GM21786 (cell line): ENCODE results near the gene KRTAP5-1.

ENCODE experiments used
- ATAC-seq: cut with Tn5 transposase; IDR thresholded peaks from one replicate; pipeline ENCODE4 v1.9.1; 2021; ENCODE audit not compliant: unreplicated experiment

Gene KRTAP5-1

GRCh38 chr11:1545432-1545831, 39.7 kb downstream of the KRTAP5-1 start:
- no peak for ATAC-seq

- no peak for ATAC-seq
Observed at GRCh38 chr11:1544536-1544935, 40.5 kb downstream of the KRTAP5-1 start.

- ATAC-seq, result no peak
Observed at GRCh38 chr11:1543606-1544263, 41.3 kb downstream of the KRTAP5-1 start.

GRCh38 chr11:1542267-1542666, 42.8 kb downstream of the KRTAP5-1 start:
- no peak for ATAC-seq

GRCh38 chr11:1541474-1542204, 43.4 kb downstream of the KRTAP5-1 start:
- no peak for ATAC-seq

- ATAC-seq, result no peak
Observed at GRCh38 chr11:1540074-1540473, 45.0 kb downstream of the KRTAP5-1 start.

- no peak for ATAC-seq
Observed at GRCh38 chr11:1538153-1538552, 46.9 kb downstream of the KRTAP5-1 start.

GRCh38 chr11:1536065-1536843, 48.8 kb downstream of the KRTAP5-1 start:
- no peak for ATAC-seq

GRCh38 chr11:1534682-1535081, 50.4 kb downstream of the KRTAP5-1 start:
- ATAC-seq, result no peak
